ENCODE measurements around the gene INPP5E. TPM values are rescaled to one million over a fixed set of nuclear protein-coding genes. Genes with fewer than 3 reads are reported as not detected.
"Not testable (repeated sequence)": the region's sequence is repeated elsewhere in the genome, so short reads cannot be mapped to it uniquely, and the experiment has no call there.

Gene INPP5E
- total RNA-seq, 1 donor from 2014 or later: 11.4 TPM

GRCh38 chr9:136407061-136407460 lies 32.6 kb downstream of the INPP5E start:
- not testable (repeated sequence) for DNase-seq (ENCODE audit: low spot score)

GRCh38 chr9:136405904-136406303 lies 33.7 kb downstream of the INPP5E start:
- DNase-seq (ENCODE audit: low spot score): not testable (repeated sequence)

GRCh38 chr9:136405481-136405880 lies 34.2 kb downstream of the INPP5E start:
- no peak for DNase-seq (ENCODE audit: low spot score)

- DNase-seq (ENCODE audit: low spot score): no peak
These were observed 34.9 kb downstream of the INPP5E start for GRCh38 chr9:136404801-136405136.

- DNase-seq (ENCODE audit: low spot score): no peak
These were observed 35.5 kb downstream of the INPP5E start for GRCh38 chr9:136403915-136404800.

GRCh38 chr9:136403538-136403914 lies 36.1 kb downstream of the INPP5E start:
- no peak for DNase-seq (ENCODE audit: low spot score)

- DNase-seq (ENCODE audit: low spot score): no peak
These were observed 37.6 kb downstream of the INPP5E start for GRCh38 chr9:136402067-136402466.

GRCh38 chr9:136401173-136401922 lies 38.3 kb downstream of the INPP5E start:
- no peak for DNase-seq (ENCODE audit: low spot score)

GRCh38 chr9:136400038-136400834 lies 39.4 kb downstream of the INPP5E start, which contains the start of gene SNAPC4:
TSS of gene SNAPC4 (minus strand) at chr9:136400170. CDS start at chr9:136398428, 1,742 bp downstream.
- DNase-seq (ENCODE audit: low spot score): peak; percentile 95

GRCh38 chr9:136399176-136400037 lies 40.2 kb downstream of the INPP5E start:
- no peak for DNase-seq (ENCODE audit: low spot score)

GRCh38 chr9:136398286-136398685 lies 41.4 kb downstream of the INPP5E start:
- no peak for DNase-seq (ENCODE audit: low spot score)

- DNase-seq (ENCODE audit: low spot score): no peak
These were observed 42.0 kb downstream of the INPP5E start for GRCh38 chr9:136397643-136398042.

GRCh38 chr9:136396219-136396515 lies 43.5 kb downstream of the INPP5E start:
- DNase-seq (ENCODE audit: low spot score): no peak

- DNase-seq (ENCODE audit: low spot score): no peak
These were observed 44.1 kb downstream of the INPP5E start for GRCh38 chr9:136395345-136396218.

GRCh38 chr9:136395020-136395340 lies 44.7 kb downstream of the INPP5E start:
- DNase-seq (ENCODE audit: low spot score): no peak

GRCh38 chr9:136394312-136395019 lies 45.2 kb downstream of the INPP5E start:
- no peak for DNase-seq (ENCODE audit: low spot score)

- DNase-seq (ENCODE audit: low spot score): no peak
These were observed 46.1 kb downstream of the INPP5E start for GRCh38 chr9:136393531-136393930.

- no peak for DNase-seq (ENCODE audit: low spot score)
These were observed 46.9 kb downstream of the INPP5E start for GRCh38 chr9:136392538-136393449.
